NCI-H345 (cell line): ENCODE results near the gene METTL23.

Experiments used
- DNase-seq: peaks from one replicate; lab custom pipeline; 2025; lab: John Stamatoyannopoulos, UW

The METTL23 gene

GRCh38 chr17:76726776-76727718, at the start of gene METTL23:
METTL23 (plus strand) TSS chr17:76726839; CDS start chr17:76729711, 2,872 bp downstream.
- DNase-seq = peak; percentile 73

GRCh38 chr17:76677406-76677805, 49.2 kb upstream of the METTL23 start:
- DNase-seq = no peak

GRCh38 chr17:76678330-76678729, 48.3 kb upstream of the METTL23 start:
- no peak for DNase-seq

DNA sequence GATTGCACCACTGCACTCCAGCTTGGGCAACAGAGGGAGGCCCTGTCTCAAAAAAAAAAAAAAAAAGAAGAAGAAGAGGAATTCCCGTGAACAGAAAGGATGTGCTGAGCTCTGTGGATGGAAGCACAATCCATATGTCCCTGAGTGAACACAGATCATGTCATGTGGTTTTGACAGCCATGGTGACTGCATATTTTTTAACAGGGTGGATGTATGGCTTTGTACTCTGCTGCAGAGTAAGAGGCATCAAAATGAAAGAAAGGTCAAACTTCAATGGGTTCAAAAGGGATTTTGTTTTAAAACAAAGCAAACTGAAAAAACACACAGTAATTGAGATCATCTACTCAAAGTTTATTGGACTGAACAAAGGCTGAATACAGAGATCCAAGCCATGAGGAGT, 47.4 kb upstream of the METTL23 start:
- no peak for DNase-seq

DNA sequence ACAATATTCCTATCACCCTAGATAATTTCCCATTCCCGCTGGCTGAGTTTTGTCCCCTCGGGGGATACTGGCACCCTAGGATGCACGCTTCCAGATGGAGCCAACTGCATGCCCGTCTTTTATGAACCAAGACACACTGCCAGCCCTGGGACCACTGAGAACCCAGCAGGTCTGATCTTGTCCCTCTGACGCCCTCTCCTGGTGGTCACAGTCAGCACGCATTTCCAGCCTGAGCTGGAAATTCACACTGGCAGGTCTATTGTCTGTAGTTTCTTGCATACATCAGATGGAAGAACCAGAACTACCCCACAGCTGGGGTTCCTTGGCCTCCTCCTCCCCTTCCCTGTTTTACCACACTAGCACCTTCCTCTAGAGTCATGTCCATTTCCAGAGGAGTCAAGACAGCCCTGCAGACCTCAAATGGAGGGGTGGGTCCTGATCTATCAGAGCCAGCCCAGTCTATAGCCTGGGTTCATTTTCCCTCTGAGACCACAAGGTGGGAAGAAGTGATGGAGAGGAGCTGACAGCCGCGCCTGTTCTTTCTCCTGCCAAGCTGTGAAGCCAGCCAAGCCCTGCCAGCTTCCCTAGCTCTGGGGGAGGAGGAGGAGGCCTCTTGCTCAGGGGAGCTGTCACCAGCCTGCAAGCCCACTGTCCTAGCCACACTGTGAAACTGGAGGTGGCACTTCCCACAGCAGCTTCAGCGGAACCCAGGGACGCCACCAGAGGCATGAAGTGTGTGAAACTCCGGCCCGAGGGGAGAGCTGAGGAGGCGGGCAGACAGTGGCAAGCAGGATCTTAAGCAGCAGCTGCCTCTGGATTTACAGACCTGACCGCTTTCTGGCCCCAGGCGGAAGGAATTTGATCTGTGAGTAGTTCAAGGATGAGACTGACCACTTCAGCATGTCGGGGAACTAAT, 45.2 kb upstream of the METTL23 start:
- DNase-seq = peak; percentile 49

- no peak for DNase-seq
Measured at GRCh38 chr17:76682296-76682695, 44.3 kb upstream of the METTL23 start.

- no peak for DNase-seq
Measured at GRCh38 chr17:76683011-76683755, 43.5 kb upstream of the METTL23 start.

DNA sequence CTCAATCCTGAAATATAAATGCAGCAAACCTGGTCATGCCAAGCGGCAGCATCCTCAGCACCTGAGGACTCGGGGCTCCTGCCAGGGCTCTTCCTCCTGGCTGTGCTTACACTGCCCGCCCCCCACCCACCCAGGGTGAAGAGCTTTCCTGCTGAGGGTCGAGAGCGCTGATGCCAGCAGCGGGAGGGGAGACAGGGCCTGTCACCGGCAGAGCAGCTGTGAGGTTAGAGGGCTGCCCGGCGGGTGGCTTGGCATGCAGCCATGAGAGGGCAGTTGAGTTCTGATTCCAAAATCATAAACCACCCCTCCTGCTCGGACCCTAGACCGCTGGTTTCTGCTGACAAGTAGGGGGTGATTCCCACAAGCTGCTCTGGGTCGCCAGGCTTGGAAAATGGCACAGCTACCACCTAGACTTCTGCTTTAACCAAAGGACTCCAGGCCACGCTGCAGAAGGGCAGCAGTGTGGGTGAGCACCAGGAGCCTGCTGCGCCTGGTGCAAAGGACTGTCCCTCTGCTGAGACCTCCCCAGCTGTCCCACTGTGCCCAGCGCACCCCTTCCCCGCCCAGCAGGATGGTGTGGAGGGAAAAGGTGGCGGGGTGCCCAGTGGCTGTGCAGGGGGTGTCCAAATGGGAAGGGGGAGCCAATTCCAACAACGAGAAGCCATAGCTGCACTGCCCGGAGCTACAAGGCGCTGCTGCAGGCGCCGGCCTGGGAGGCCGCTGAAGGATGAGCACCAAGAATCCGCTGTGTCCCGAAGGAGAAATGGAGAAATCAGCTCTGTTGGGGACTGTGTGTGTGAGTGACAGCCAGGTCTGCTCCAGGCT, 42.5 kb upstream of the METTL23 start:
- peak; percentile 32 for DNase-seq

DNA sequence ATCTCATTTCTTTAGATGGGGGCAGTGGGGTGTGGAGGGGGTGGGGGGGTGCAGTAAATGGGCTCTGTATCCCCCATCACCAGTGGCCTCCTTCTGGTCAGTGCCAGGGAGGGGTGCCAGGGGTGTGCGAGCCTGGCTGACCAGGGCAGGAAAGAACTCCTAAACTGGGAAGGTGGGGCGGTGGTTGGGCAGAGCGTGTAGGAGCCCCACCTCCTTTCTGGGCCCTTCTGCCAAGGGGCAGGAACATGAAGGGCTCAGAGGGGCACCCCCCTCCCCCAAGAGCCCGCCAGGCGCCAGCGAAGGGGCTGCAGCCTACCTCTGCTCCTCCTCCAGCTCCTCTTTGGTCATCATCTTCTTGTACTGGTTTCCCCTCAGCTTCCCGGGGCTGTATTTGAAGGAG, 41.9 kb upstream of the METTL23 start:
- DNase-seq = no peak

- no peak for DNase-seq
Measured at GRCh38 chr17:76685366-76685765, 41.3 kb upstream of the METTL23 start.

GRCh38 chr17:76685846-76686245, 40.8 kb upstream of the METTL23 start:
- no peak for DNase-seq

DNA sequence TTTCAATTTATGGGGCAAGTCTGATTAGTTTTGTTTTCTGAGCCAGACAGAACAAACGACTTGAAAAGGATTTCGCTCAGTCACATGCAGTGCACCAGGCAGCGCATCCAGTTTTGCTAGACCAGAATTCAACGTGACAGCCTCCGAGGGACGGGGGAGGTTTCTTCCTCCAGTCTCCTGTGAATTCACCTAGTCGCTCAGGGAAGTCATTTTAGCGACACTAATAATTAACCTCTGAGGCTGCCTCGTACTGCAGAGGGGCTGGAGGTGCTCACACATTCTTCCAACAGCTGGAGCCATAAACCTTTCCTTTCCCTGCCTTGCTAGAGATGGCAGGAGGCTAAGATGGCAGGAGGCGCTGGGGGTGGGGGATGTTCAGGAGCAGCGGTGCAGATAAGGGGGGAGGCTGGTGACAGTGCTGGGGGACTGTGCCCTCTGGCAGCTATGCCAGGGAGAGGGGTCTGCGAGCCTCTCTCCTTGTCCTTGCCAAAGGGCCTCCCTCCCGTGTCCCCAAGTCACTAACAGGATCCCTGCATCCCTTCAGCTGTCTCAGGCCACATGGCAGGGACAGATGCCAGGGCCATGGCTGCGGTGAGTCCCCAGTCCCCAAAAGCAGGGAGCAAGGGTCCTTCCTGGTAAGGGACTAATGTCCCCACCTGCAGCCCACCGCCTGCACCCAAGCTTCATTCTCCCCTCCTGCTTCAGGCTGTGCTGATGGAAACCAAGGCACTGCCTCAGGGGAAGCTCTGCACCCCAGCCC, 39.9 kb upstream of the METTL23 start:
- no peak for DNase-seq

GRCh38 chr17:76687298-76688164, 39.1 kb upstream of the METTL23 start:
- DNase-seq = no peak

DNA sequence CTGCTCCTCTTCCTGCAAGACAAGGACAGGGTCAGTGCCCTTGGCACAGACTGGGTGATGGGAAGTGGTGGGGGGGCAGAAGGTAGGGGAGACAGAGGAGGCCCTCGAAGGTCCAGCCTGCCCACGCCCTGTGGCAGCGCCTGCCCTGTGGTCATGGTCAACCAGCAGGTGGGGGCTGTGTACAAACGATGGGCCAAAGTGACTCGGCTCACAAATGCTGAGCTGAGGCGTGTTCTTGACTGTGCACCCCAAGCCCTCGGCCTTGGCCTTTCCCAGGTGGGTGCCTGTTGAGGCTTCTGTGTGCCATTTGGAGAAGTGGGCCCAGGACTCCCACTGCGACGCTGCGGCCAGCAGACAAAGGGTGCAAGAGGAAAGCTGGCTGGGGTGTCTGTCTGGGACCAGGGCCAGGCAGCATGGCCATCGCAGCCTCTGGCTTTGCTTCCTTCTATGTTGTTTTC, 38.4 kb upstream of the METTL23 start:
- no peak for DNase-seq

GRCh38 chr17:76689859-76690258, 36.8 kb upstream of the METTL23 start:
- no peak for DNase-seq

GRCh38 chr17:76690596-76691280, 35.9 kb upstream of the METTL23 start:
- DNase-seq = no peak

- no peak for DNase-seq
Measured at GRCh38 chr17:76691379-76692191, 35.1 kb upstream of the METTL23 start.
